Progenitor cell of endocrine pancreas (in vitro differentiated cells): ENCODE results near the gene SUSD3. TPM values are rescaled to one million over a fixed set of nuclear protein-coding genes. Genes with fewer than 3 reads are reported as not detected.

ENCODE experiments used
- DNase-seq: peaks from one replicate; pipeline ENCODE4 v3.0.0; 2021; ENCODE audit warnings: low spot score; ENCODE audit not compliant: unreplicated experiment
- H3K27ac Mint-ChIP-seq: 2 replicates; pipeline ENCODE4 v1.8.0; 2021; ENCODE audit warnings: mild to moderate bottlenecking, moderate library complexity, mixed read lengths
- H3K27me3 Mint-ChIP-seq: 2 replicates; pipeline ENCODE4 v1.8.0; 2021; ENCODE audit warnings: mixed read lengths
- H3K36me3 Mint-ChIP-seq: 2 replicates; pipeline ENCODE4 v1.8.0; 2022; ENCODE audit warnings: mixed read lengths; ENCODE audit not compliant: insufficient read depth
- H3K4me1 Mint-ChIP-seq: 2 replicates; pipeline ENCODE4 v1.8.0; 2021; ENCODE audit warnings: low read depth, mixed read lengths
- H3K4me3 Mint-ChIP-seq: 2 replicates; pipeline ENCODE4 v1.8.0; 2021; ENCODE audit warnings: low read depth, mild to moderate bottlenecking, moderate library complexity, mixed read lengths
- H3K9me3 Mint-ChIP-seq: 2 replicates; pipeline ENCODE4 v1.8.0; 2021; ENCODE audit warnings: low read depth, mixed read lengths
- CTCF ChIP-seq: fragments of 200-600 bp; sonication (generic); IDR thresholded peaks from one replicate; pipeline ENCODE4 v1.5.0; 2021; ENCODE audit warnings: antibody characterized with exemption, mild to moderate bottlenecking; ENCODE audit not compliant: unreplicated experiment
- total RNA-seq: library from RNA; stranded (reverse); gene quantifications from 2 replicates; pipeline ENCODE4 v1.2.1, GENCODE V29; 2021

Gene SUSD3
- total RNA-seq, 1 donor from 2014 or later = 0.43 TPM

GRCh38 chr9:93132946-93133680 lies 74.6 kb downstream of the SUSD3 start:
- DNase-seq = no peak
- peaks cover 2% of the 10 kb centered on the region for H3K27me3 Mint-ChIP-seq
- H3K4me1 Mint-ChIP-seq = peaks cover 15% of the 10 kb centered on the region
- H3K36me3 Mint-ChIP-seq = no peaks in the 10 kb centered on the region
- H3K4me3 Mint-ChIP-seq = peak overlapping the region; percentile 82
- no peak for TF ChIP-seq CTCF
- H3K27ac Mint-ChIP-seq = peak overlapping the region; percentile 97
- H3K9me3 Mint-ChIP-seq = no peaks in the 10 kb centered on the region

DNA sequence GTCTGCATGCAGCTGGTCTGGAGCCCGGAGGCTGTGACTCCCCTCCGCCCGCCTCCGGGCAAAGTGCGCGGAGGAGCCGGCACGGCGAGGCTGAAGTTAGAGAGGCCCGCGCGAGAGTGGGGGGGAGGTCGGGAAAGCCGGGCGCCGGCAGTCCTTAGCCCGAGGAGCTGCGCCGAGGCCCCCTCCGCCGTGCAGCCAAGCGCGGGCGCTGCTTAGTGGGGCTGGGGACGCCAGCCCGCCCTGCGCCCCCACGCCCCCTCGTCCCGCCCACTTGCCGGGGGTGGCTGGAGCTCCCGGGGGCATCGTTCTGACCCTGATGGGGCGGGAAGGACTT lies 75.1 kb downstream of the SUSD3 start:
- Mint-ChIP-seq H3K27ac (peak overlapping the region; percentile 97), H3K9me3 (no peaks in the 10 kb centered on the region), H3K36me3 (no peaks in the 10 kb centered on the region), H3K4me1 (peaks cover 15% of the 10 kb centered on the region), H3K27me3 (peaks cover 2% of the 10 kb centered on the region), H3K4me3 (peak overlapping the region; percentile 82)
- no peak for TF ChIP-seq CTCF
- peak; percentile 67 for DNase-seq

DNA sequence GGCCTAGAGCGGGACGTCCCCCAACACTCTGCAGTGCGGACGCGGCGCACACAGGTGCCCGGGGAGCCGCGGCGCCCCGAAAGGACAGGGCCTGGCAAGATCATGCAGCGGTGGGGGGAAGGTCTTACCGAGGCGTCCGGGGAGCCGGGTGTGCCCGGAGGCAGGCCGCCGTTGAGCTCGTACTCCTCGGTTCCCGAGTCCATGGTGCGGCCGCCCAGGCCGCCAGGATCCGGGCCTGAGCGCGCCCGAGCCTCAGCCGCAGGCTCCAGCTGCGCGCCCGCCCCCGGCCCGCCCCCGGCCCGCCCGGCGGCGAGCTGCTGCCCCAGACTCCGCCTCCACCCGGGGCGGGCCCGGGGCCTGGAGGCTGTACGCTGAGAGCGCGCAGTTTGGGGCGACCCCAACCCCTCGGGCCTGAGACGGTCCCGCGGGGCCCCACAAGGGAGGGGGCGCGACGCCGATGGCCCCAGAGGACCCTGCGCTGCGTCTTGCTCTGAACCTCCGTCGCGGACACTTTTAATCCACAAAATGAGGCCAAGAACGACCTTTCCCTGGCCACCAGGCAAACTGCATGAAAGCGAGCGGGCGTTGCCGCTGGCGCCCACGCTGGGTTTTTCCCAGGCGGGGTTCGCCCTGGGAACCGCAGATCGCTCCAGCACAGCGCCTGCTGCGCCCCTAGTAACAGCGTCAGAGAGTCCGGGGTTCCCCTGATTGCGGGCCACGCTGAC lies 75.7 kb downstream of the SUSD3 start, which contains the start of gene NINJ1:
NINJ1 (minus strand) TSS at position 237 of the 725 bp plus-strand sequence; CDS start at position 203, 34 bp downstream.
- no peak for TF ChIP-seq CTCF
- H3K27me3 Mint-ChIP-seq = peaks cover 2% of the 10 kb centered on the region
- H3K9me3 Mint-ChIP-seq = no peaks in the 10 kb centered on the region
- H3K27ac Mint-ChIP-seq = peak within 1 kb of the TSS; percentile 97
- DNase-seq = peak; percentile 49
- peak within 1 kb of the TSS; percentile 82 for H3K4me3 Mint-ChIP-seq
- H3K36me3 Mint-ChIP-seq = no peaks in the 10 kb centered on the region
- H3K4me1 Mint-ChIP-seq = peaks cover 15% of the 10 kb centered on the region

Other genes starting within 250 kb of the SUSD3 start
- gene ZNF484, start 180.7 kb upstream of the SUSD3 start, total RNA-seq = 11.1 and 12.0 TPM in 2 replicates
- gene FGD3, start 111.2 kb upstream of the SUSD3 start, total RNA-seq = 9.6 and 12.0 TPM in 2 replicates
- gene CARD19, start 37.5 kb downstream of the SUSD3 start, total RNA-seq = 19.3 and 20.4 TPM in 2 replicates
- 38.1 and 39.5 TPM in 2 replicates for gene NINJ1, start 75.5 kb downstream of the SUSD3 start, total RNA-seq
- gene WNK2, start 125.4 kb downstream of the SUSD3 start, total RNA-seq = 302 and 345 TPM in 2 replicates